Measurements from ENCODE around the gene MUC13. TPM values are rescaled to one million over a fixed set of nuclear protein-coding genes. Genes with fewer than 3 reads are reported as not detected.

MUC13 gene
- total RNA-seq, 1 experiment from 2014 or later, result not detected

- Mint-ChIP-seq H3K9me3 (0 out of 5 replicates have a peak, but pooled peaks cover 0 to 2% of the 10 kb centered on the region in 2 experiments), H3K4me3 (no peak overlapping the region), H3K36me3 (ENCODE audit: insufficient read depth in 1 of 3, low read depth in 3 of 3) (no peaks in the 10 kb centered on the region), H3K27me3 (ENCODE audit: low read depth) (no peaks in the 10 kb centered on the region; the same call in 1 of the 2 replicates), H3K27ac (no peak overlapping the region), H3K4me1 (no peaks in the 10 kb centered on the region)
- Histone ChIP-seq H3K18ac (ENCODE audit: insufficient read length, low read depth, low read length) (no peak overlapping the region), H4K5ac (ENCODE audit: insufficient read length, low read depth, low read length) (no peak overlapping the region), H3K27me3 (ENCODE audit: insufficient read depth, low read length) (no peaks in the 10 kb centered on the region), H3T11ph (ENCODE audit: low read length) (no peak overlapping the region), H3K9ac (ENCODE audit: extremely low read depth, insufficient read length, low read length) (no peak overlapping the region), H4K20me1 (ENCODE audit: control insufficient read depth, insufficient read depth, insufficient read length) (no peaks in the 10 kb centered on the region), H3K79me1 (ENCODE audit: insufficient read depth, low read depth, low read length, poor library complexity, severe bottlenecking) (no peaks in the 10 kb centered on the region), H3K23me2 (ENCODE audit: insufficient read length, low read depth, low read length, poor library complexity, severe bottlenecking) (no peaks in the 10 kb centered on the region), H2BK12ac (ENCODE audit: insufficient read length, low read depth, low read length) (no peak overlapping the region), H2BK5ac (ENCODE audit: insufficient read length, low read length) (no peak overlapping the region), H3K9me3 (ENCODE audit: control insufficient read depth, low read depth, low read length) (no peaks in the 10 kb centered on the region), H3K23ac (ENCODE audit: insufficient read length, low read depth, low read length) (no peak overlapping the region), H2AK5ac (ENCODE audit: insufficient read length, low read length) (no peak overlapping the region), H3K56ac (ENCODE audit: insufficient read length, low read depth, low read length) (no peak overlapping the region), H3K79me2 (ENCODE audit: insufficient read depth, low read length) (no peaks in the 10 kb centered on the region), H2BK20ac (ENCODE audit: low read depth, low read length, poor library complexity, severe bottlenecking) (no peak overlapping the region), H4K91ac (ENCODE audit: insufficient read length, low read depth, low read length) (no peak overlapping the region), H3K4ac (ENCODE audit: low read depth, low read length) (no peak overlapping the region), H2AFZ (ENCODE audit: low read length) (no peak overlapping the region), H2BK120ac (ENCODE audit: low read depth, low read length, poor library complexity, severe bottlenecking) (no peak overlapping the region), H2BK15ac (ENCODE audit: low read depth, low read length) (no peak overlapping the region), H3K4me2 (ENCODE audit: insufficient read depth, insufficient read length, low read length) (no peak overlapping the region), H4K8ac (replicated peaks; ENCODE audit: insufficient read length, low read depth, low read length) (no peak overlapping the region), H3K14ac (ENCODE audit: insufficient read depth, low read length) (no peak overlapping the region), H3K27ac (ENCODE audit: insufficient read length, low read depth, low read length) (no peak overlapping the region), H3K4me1 (ENCODE audit: insufficient read depth, low read length) (no peaks in the 10 kb centered on the region)
- no peak for TF ChIP-seq CTCF (conservative IDR thresholded peaks at IDR 0.05)
- WGBS (ENCODE audit: extremely low coverage, insufficient read length, low lambda C conversion rate), result no CpG with 5 or more reads among the region's 12 CpGs
- no peak for DNase-seq
These were observed 7.2 kb upstream of the MUC13 start for GRCh38 chr3:124941771-124942170.
